Trophoblast cell (in vitro differentiated cells and primary cell): ENCODE results near the gene SMYD3.

ENCODE experiments used
- DNase-seq, 2 donors: peaks; one replicate each; pipeline ENCODE4 v3.0.0-alpha.2; 2016
- H2AFZ ChIP-seq: 2 replicates; pipeline ENCODE4 v1.6.1; 2013; ENCODE audit warnings: low read length, moderate library complexity, mild to moderate bottlenecking; ENCODE audit not compliant: insufficient read depth, poor library complexity
- H2AK5ac ChIP-seq: 2 replicates; pipeline ENCODE4 v1.6.1; 2013; ENCODE audit warnings: mild to moderate bottlenecking, low read length
- H2BK120ac ChIP-seq: 2 replicates; pipeline ENCODE4 v1.6.1; 2013; ENCODE audit warnings: low read length, mild to moderate bottlenecking, moderate library complexity; ENCODE audit not compliant: insufficient read depth, poor library complexity
- H2BK12ac ChIP-seq: 2 replicates; pipeline ENCODE4 v1.6.1; 2013; ENCODE audit warnings: mild to moderate bottlenecking, low read length, moderate library complexity
- H2BK5ac ChIP-seq: 2 replicates; pipeline ENCODE4 v1.6.1; 2013; ENCODE audit warnings: low read length, low read depth, moderate library complexity, mild to moderate bottlenecking; ENCODE audit not compliant: poor library complexity
- H3K14ac ChIP-seq: 2 replicates; pipeline ENCODE4 v1.6.1; 2013; ENCODE audit warnings: mild to moderate bottlenecking, low read length
- H3K18ac ChIP-seq: 2 replicates; pipeline ENCODE4 v1.6.1; 2013; ENCODE audit warnings: mild to moderate bottlenecking, low read length
- H3K23ac ChIP-seq: 2 replicates; pipeline ENCODE4 v1.6.1; 2013; ENCODE audit warnings: low read length
- H3K27ac ChIP-seq: 2 replicates; pipeline ENCODE4 v1.5.1; 2013; ENCODE audit warnings: low read depth, mild to moderate bottlenecking, inconsistent platforms, low read length, moderate library complexity
- H3K27me3 ChIP-seq: 2 replicates; pipeline ENCODE4 v1.6.1; 2013; ENCODE audit warnings: inconsistent platforms, mild to moderate bottlenecking, low read length, moderate library complexity; ENCODE audit not compliant: insufficient read depth
- H3K36me3 ChIP-seq, 2 experiments: 1 replicate in 1 of 2; 2 replicates in 1 of 2; pipeline ENCODE4 v1.6.1; 2013; ENCODE audit warnings: low read length in 2 of 2, mild to moderate bottlenecking in 2 of 2, moderate library complexity in 1 of 2; ENCODE audit not compliant: insufficient read depth in 2 of 2, control insufficient read depth in 1 of 2
- H3K4ac ChIP-seq: 2 replicates; pipeline ENCODE4 v1.6.1; 2013; ENCODE audit warnings: low read depth, mild to moderate bottlenecking, low read length, moderate library complexity
- H3K4me1 ChIP-seq, 2 experiments: 1 replicate in 1 of 2; 2 replicates in 1 of 2; pipeline ENCODE4 v1.6.1; 2013; ENCODE audit warnings: low read length in 2 of 2, mild to moderate bottlenecking in 2 of 2, moderate library complexity in 1 of 2; ENCODE audit not compliant: insufficient read depth in 2 of 2, control insufficient read depth in 1 of 2
- H3K4me2 ChIP-seq: 2 replicates; pipeline ENCODE4 v1.6.1; 2013; ENCODE audit warnings: inconsistent platforms, mild to moderate bottlenecking, low read length, moderate library complexity
- H3K4me3 ChIP-seq: 2 replicates; pipeline ENCODE4 v1.5.1; 2013; ENCODE audit warnings: mild to moderate bottlenecking, low read depth, low read length, inconsistent platforms
- H3K79me1 ChIP-seq: one replicate; pipeline ENCODE4 v1.6.1; 2013; ENCODE audit warnings: low read length
- H3K79me2 ChIP-seq: 2 replicates; pipeline ENCODE4 v1.6.1; 2013; ENCODE audit warnings: low read length, mild to moderate bottlenecking; ENCODE audit not compliant: control insufficient read depth, insufficient read depth, poor library complexity
- H3K9ac ChIP-seq: 2 replicates; pipeline ENCODE4 v1.6.1; 2013; ENCODE audit warnings: mild to moderate bottlenecking, low read length
- H3K9me3 ChIP-seq: 2 replicates; pipeline ENCODE4 v1.6.1; 2013; ENCODE audit warnings: low read depth, mild to moderate bottlenecking, control low read depth, inconsistent platforms, low read length; ENCODE audit not compliant: insufficient read depth
- H4K12ac ChIP-seq: 2 replicates; pipeline ENCODE4 v1.6.1; 2013; ENCODE audit warnings: low read depth, mild to moderate bottlenecking, low read length, moderate library complexity
- H4K8ac ChIP-seq: 2 replicates; pipeline ENCODE4 v1.6.1; 2013; ENCODE audit warnings: low read depth, mild to moderate bottlenecking, low read length, moderate library complexity
- H4K91ac ChIP-seq: one replicate; pipeline ENCODE4 v1.6.1; 2013; ENCODE audit warnings: low read depth, mild to moderate bottlenecking, low read length, moderate library complexity
- WGBS: extraction: QIAGEN DNeasy Blood & Tissue Kit; methylation state at CpG from one replicate; pipeline ENCODE4 v1.1.7; 2013; ENCODE audit warnings: missing lambda C conversion rate; ENCODE audit not compliant: insufficient read length, insufficient coverage; ENCODE audit errors: extremely low coverage; 5-methylcytosine and 5-hydroxymethylcytosine counted together

SMYD3 gene

GRCh38 chr1:246200738-246201137, 306.3 kb downstream of the SMYD3 start:
- Histone ChIP-seq H3K4me3 (no peak overlapping the region), H3K27ac (no peak overlapping the region), H3K79me1 (peaks cover 9% of the 10 kb centered on the region), H3K4ac (no peak overlapping the region), H3K14ac (no peak overlapping the region), H3K9ac (no peak overlapping the region), H3K23ac (no peak overlapping the region), H3K4me2 (no peak overlapping the region), H3K9me3 (no peaks in the 10 kb centered on the region), H4K91ac (no peak overlapping the region), H3K27me3 (no peaks in the 10 kb centered on the region), H2BK5ac (no peak overlapping the region), H4K12ac (no peak overlapping the region), H3K18ac (no peak overlapping the region), H3K4me1 (peaks cover 5 to 7% of the 10 kb centered on the region in 2 experiments), H3K79me2 (no peaks in the 10 kb centered on the region), H2BK120ac (no peak overlapping the region), H2AK5ac (no peak overlapping the region), H2AFZ (no peak overlapping the region), H4K8ac (no peak overlapping the region), H2BK12ac (no peak overlapping the region), H3K36me3 (peaks cover 0 to 2% of the 10 kb centered on the region in 2 experiments)
- WGBS, result no CpG with 5 or more reads among the region's 4 CpGs
- no peak for DNase-seq

- Histone ChIP-seq H3K27me3 (no peaks in the 10 kb centered on the region), H3K79me2 (no peaks in the 10 kb centered on the region), H3K4me3 (no peak overlapping the region), H3K9ac (no peak overlapping the region), H4K91ac (no peak overlapping the region), H2BK120ac (no peak overlapping the region), H2AK5ac (no peak overlapping the region), H3K18ac (no peak overlapping the region), H4K8ac (no peak overlapping the region), H3K79me1 (peaks cover 4% of the 10 kb centered on the region), H3K4ac (no peak overlapping the region), H3K27ac (no peak overlapping the region), H3K4me2 (no peak overlapping the region), H3K36me3 (peaks cover 0 to 2% of the 10 kb centered on the region in 2 experiments), H3K14ac (no peak overlapping the region), H4K12ac (no peak overlapping the region), H2BK5ac (no peak overlapping the region), H3K9me3 (no peaks in the 10 kb centered on the region), H3K4me1 (peaks cover 1 to 5% of the 10 kb centered on the region in 2 experiments), H3K23ac (no peak overlapping the region), H2BK12ac (no peak overlapping the region), H2AFZ (no peak overlapping the region)
- WGBS, result no CpG with 5 or more reads among the region's 15 CpGs
- DNase-seq, result no peak
These were observed 306.9 kb downstream of the SMYD3 start for GRCh38 chr1:246200225-246200624.

GRCh38 chr1:246199086-246199645, 307.9 kb downstream of the SMYD3 start:
- no CpG with 5 or more reads among the region's 4 CpGs for WGBS
- H3K23ac ChIP-seq, result no peak overlapping the region
- no peak overlapping the region for H2BK120ac ChIP-seq
- H2BK12ac ChIP-seq, result no peak overlapping the region
- H3K4me1 ChIP-seq, result peaks cover 0 to 4% of the 10 kb centered on the region in 2 experiments
- no peak overlapping the region for H4K12ac ChIP-seq
- H3K14ac ChIP-seq, result no peak overlapping the region
- H3K18ac ChIP-seq, result no peak overlapping the region
- no peak overlapping the region for H2AFZ ChIP-seq
- no peak overlapping the region for H2BK5ac ChIP-seq
- no peaks in the 10 kb centered on the region for H3K9me3 ChIP-seq
- H4K91ac ChIP-seq, result no peak overlapping the region
- H3K79me2 ChIP-seq, result no peaks in the 10 kb centered on the region
- no peak overlapping the region for H3K4me3 ChIP-seq
- H3K36me3 ChIP-seq, result peaks cover 0 to 2% of the 10 kb centered on the region in 2 experiments
- DNase-seq, result peak in 1 of 2 donors; percentile 58
- no peaks in the 10 kb centered on the region for H3K27me3 ChIP-seq
- no peak overlapping the region for H3K27ac ChIP-seq
- no peak overlapping the region for H3K9ac ChIP-seq
- no peak overlapping the region for H2AK5ac ChIP-seq
- no peak overlapping the region for H3K4ac ChIP-seq
- H4K8ac ChIP-seq, result no peak overlapping the region
- no peak overlapping the region for H3K4me2 ChIP-seq
- H3K79me1 ChIP-seq, result peaks cover 2% of the 10 kb centered on the region

DNA sequence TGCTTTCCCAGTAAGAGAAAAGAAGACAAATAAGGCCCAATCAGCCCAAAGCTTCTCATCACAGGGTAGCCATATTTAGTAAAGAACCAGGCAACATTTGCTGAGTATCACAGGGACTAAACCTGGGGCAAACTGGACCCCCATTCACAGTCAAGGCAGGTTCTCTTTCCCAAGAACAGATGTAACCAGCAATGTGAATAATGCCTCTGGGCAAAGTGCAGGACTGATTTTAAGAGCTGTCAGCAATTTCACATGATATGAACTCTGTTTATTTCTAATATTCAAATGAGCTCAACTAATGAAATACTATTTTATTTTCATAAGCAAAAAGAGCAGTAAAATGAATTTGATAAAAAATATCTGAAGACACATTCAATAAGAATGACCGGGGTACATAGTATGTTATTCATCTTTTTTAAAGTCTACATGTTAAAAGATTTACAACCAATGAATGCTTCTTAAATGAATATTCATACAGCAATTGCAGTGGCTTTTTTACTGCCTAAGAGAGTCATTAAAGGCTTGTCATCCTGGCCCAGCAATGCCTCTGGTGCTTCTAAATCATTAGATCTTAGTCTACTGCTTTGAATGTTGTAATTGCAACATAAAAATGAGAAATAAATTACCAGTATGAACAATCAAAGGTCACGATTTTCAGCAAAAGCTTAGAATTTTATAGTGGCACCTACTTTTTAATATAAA, 308.8 kb downstream of the SMYD3 start:
- no peak overlapping the region for H3K4me3 ChIP-seq
- no peak overlapping the region for H2BK120ac ChIP-seq
- H3K79me1 ChIP-seq, result peaks cover 1% of the 10 kb centered on the region
- no peak overlapping the region for H3K4ac ChIP-seq
- no peak overlapping the region for H3K14ac ChIP-seq
- no peak overlapping the region for H3K18ac ChIP-seq
- H3K27me3 ChIP-seq, result no peaks in the 10 kb centered on the region
- peaks cover 0 to 2% of the 10 kb centered on the region in 2 experiments for H3K36me3 ChIP-seq
- H3K4me2 ChIP-seq, result no peak overlapping the region
- H4K12ac ChIP-seq, result no peak overlapping the region
- DNase-seq, result no peak
- no peaks in the 10 kb centered on the region for H3K79me2 ChIP-seq
- H2BK12ac ChIP-seq, result no peak overlapping the region
- WGBS, result no CpG with 5 or more reads among the region's 2 CpGs
- peaks cover 1% of the 10 kb centered on the region for H3K9me3 ChIP-seq
- H3K9ac ChIP-seq, result no peak overlapping the region
- H4K91ac ChIP-seq, result no peak overlapping the region
- no peak overlapping the region for H3K27ac ChIP-seq
- no peak overlapping the region for H2AK5ac ChIP-seq
- H2AFZ ChIP-seq, result no peak overlapping the region
- H4K8ac ChIP-seq, result no peak overlapping the region
- peak overlapping the region; percentile 28 for H3K23ac ChIP-seq
- H3K4me1 ChIP-seq, result peaks cover 0 to 4% of the 10 kb centered on the region in 2 experiments
- no peak overlapping the region for H2BK5ac ChIP-seq
